H1 (cell line): Measurements from ENCODE around the gene FPR3. TPM values are rescaled to one million over a fixed set of nuclear protein-coding genes. Genes with fewer than 3 reads are reported as not detected.

Source experiments
- BACH1 ChIP-seq: IDR thresholded peaks from 2 replicates; pipeline ENCODE4 v1.6.1; 2012; ENCODE audit warnings: low read length, improper control_type of control experiment
- BCL11A ChIP-seq, 2 experiments: IDR thresholded peaks; one replicate each; pipeline ENCODE4 v1.6.1; 2011; ENCODE audit warnings: low read depth in 2 of 2, low read length in 2 of 2, mild to moderate bottlenecking in 2 of 2
- KDM5A ChIP-seq: fragments of 200-600 bp; IDR thresholded peaks from 2 replicates; pipeline ENCODE4 v1.7.1; 2012; ENCODE audit warnings: mild to moderate bottlenecking, low read length, inconsistent platforms, mixed read lengths
- RAD21 ChIP-seq, 2 experiments: IDR thresholded peaks in 1 of 2; conservative IDR thresholded peaks in 1 of 2; 2 replicates each; pipeline ENCODE4 v1.6.1; 2011; ENCODE audit warnings: low read depth in 2 of 2, low read length in 2 of 2, improper control_type of control experiment in 1 of 2, inconsistent platforms in 1 of 2, mild to moderate bottlenecking in 1 of 2, moderate library complexity in 1 of 2
- polyA plus RNA-seq, 7 experiments: library from polyadenylated mRNA; depleted of rRNA in 3 of 7; stranded (reverse) in 5 of 7; unstranded in 2 of 7; fragments of >200 nt in 5 of 7; fragments of 200-250 nt in 2 of 7; gene quantifications; 1 replicate in 5 of 7; 2 replicates in 1 of 7; 4 replicates in 1 of 7; pipeline versions ENCODE4 v1.2.1 to v1.2.3, GENCODE V29; 2011 to 2013; ENCODE audit warnings: missing spikeins in 2 of 7, mixed read lengths in 2 of 7
- total RNA-seq: library from RNA; stranded (reverse); fragmentation: NEBNext Ultra II Directional; extraction: Animal tissue kit (Norgen Biotek cat#: 25700); gene quantifications from 2 replicates; pipeline ENCODE4 v1.2.1, GENCODE V29; 2021

The FPR3 gene
- total and polyA plus RNA-seq, 2 of the 8 experiments (the other 6 are each of a cell fraction or from before 2014, with no cell fraction given), result not detected

- TF ChIP-seq RAD21 (IDR thresholded peaks at IDR 0.05 in 1 of 2, conservative IDR thresholded peaks at IDR 0.05 in 1 of 2; ENCODE audit: low read depth in 2 of 2, low read length in 2 of 2) (no peak), BCL11A (IDR thresholded peaks at IDR 0.05; ENCODE audit: low read depth in 2 of 2, low read length in 2 of 2) (no peak), BACH1 (no peak), KDM5A (no peak)
These were observed at the start of gene FPR3 (continued) for GRCh38 chr19:51794885-51795490.
